GM21528 (cell line): ENCODE results near the gene ARPC4.
"Not testable (repeated sequence)": the region's sequence is repeated elsewhere in the genome, so short reads cannot be mapped to it uniquely, and the experiment has no call there.

Experiments used
- ATAC-seq: cut with Tn5 transposase; IDR thresholded peaks from one replicate; pipeline ENCODE4 v1.9.1; 2021; ENCODE audit warnings: mild to moderate bottlenecking, moderate library complexity; ENCODE audit not compliant: unreplicated experiment, low FRiP score

The ARPC4 gene

DNA sequence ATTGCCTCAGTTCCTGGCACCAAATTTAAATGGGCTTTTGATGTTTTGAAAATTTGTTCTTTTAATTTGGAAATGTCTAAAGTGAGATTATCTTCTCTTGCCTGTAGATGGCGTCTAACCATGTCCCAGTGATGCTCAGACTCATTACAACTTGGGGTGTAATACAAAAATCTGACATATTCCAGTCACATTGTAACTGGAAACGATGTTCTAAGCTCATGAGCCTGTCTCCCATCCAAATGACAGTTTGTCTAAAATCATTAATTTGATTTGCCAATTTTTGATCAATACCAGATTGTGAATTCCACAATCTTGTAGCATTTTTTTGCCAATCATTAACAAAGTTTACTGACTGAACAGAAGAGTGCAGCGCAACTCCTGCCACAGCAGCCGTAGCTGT, 56.0 kb downstream of the ARPC4 start:
- ATAC-seq, result not testable (repeated sequence)

DNA sequence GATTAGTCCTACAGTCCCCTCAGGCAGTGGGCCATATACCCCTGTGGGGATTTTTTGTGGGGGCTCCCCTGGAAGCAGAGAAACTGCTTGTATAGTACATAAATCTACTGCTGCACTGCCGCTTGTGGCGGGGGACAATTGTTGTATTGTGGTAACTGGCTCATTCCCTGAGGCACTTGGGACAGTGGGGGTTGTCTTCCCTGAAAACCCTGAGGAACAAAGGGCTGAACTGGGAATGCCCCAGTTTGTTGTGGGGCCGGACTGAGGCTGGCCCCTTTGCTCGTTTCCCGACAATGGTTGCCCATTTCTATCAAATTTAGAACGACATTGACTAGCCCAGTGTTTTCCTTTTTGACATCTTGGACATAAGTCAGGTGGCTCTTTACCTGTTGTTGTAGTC, 58.5 kb downstream of the ARPC4 start:
- ATAC-seq, result not testable (repeated sequence)

DNA sequence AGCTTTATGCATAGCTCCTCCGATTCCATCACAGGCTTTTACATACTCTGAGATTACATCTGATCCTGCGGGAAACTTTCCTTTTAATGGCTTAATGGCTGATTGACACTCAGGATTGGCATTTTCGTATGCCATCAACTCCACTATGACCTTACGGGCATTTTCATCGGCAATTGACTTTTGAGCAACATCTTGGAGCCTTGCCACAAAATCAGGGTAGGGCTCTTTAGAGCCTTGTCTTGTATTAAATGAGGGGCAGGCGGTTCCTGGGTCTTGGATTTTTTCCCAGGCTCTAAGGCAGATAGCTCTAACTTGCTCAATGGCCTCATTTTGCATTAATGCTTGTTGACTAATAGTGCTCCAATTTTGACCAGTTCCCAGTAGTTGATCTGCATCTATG, 59.0 kb downstream of the ARPC4 start:
- not testable (repeated sequence) for ATAC-seq

DNA sequence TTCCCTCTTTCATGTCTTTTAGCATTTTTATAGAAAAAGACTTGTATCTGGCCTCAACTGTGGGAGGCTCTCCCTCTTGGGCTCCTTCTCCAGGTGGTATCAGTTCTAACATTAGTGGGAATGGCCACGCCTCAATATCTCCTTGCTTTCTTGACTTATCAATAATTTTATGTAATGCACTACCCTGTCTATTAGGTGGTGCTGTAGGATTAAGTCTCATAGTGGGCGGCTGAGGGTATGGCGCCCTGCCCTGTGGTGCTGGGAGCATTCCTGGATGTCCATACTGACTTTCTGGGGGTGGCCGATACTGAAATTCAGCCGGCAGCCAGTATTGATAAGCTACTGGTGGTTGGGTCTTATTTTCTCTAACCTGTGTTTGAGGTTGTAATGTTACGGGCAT, 59.6 kb downstream of the ARPC4 start:
- no peak for ATAC-seq

DNA sequence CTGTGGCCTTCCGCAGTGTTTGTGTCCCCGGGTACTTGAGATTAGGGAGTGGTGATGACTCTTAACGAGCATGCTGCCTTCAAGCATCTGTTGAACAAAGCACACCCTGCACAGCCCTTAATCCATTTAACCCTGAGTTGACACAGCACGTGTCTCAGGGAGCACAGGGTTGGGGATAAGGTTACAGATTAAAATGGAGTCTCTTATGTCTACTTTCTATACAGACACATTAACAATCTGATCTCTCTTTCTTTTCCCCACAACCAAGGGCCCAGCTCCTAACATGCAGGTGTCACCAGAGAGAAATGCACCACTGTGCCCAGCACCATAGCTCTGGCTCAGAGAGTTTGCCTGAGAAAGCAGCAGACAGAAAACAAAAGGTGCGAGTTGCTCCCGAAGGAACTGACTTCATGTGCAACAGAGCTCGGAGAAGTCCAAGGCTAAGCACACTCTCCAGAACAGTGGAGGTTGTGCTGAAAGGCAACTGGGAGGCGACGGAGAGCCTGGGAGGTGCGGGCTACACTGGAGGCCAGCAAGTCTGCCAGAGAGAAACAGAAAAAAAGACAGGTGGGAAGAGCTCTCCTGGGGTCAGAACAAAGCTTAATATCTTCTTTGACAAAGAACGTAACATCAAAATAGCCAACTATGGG, 61.5 kb downstream of the ARPC4 start:
- ATAC-seq, result not testable (repeated sequence)

DNA sequence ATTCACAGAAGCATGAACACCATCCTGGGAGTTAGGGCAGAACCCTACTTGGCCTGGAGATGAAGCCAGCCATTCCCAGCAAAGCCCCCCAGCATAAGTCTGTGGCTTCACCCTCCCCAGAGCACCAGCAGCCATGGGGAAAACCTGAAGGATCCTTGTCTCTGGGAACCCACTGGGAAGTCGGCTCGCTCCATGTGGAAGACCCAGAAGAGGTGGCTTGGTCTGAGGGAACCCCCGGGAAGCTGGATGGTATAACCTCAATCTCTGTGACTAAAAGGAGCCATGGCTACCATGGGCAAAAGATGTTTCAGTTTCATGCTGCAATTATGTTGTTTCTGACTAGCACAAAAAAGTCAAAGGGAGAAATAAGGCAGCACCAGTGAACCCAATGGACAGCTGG, 62.7 kb downstream of the ARPC4 start:
- ATAC-seq, result no peak
